WTC11 (cell line): ENCODE measurements around the gene SERPINA9. TPM values are rescaled to one million over a fixed set of nuclear protein-coding genes. Genes with fewer than 3 reads are reported as not detected.

Experiments
- ATAC-seq: fragments of 200-7000 bp; cut with Tn5 transposase; 2 replicates; pipeline ENCODE4 v1.10.0; 2021; ENCODE audit warnings: mild to moderate bottlenecking, moderate library complexity
- CTCF ChIA-PET: fragments of 300-600 bp; sonication (Branson Sonifier 250); formaldehyde crosslinking; loops from one replicate; lab custom pipeline; 2021; ENCODE audit warnings: antibody characterized with exemption; lab: Charles Lee
- POLR2A ChIA-PET: fragments of 350-600 bp; sonication (Branson Sonifier 250); formaldehyde crosslinking; loops from one replicate; lab custom pipeline; 2021; ENCODE audit warnings: antibody characterized with exemption; lab: Charles Lee
- DNase-seq: peaks from one replicate; pipeline ENCODE4 v3.0.0; 2021; ENCODE audit warnings: low spot score
- H3K27ac Mint-ChIP-seq: 2 replicates; pipeline ENCODE4 v1.8.0; 2021; ENCODE audit warnings: mixed read lengths
- H3K27me3 Mint-ChIP-seq: 2 replicates; pipeline ENCODE4 v1.8.0; 2021; ENCODE audit warnings: low read depth, mild to moderate bottlenecking, moderate library complexity, mixed read lengths
- H3K36me3 Mint-ChIP-seq: 2 replicates; pipeline ENCODE4 v1.8.0; 2021; ENCODE audit warnings: mixed read lengths
- H3K4me1 Mint-ChIP-seq: 2 replicates; pipeline ENCODE4 v1.8.0; 2022; ENCODE audit warnings: mixed read lengths
- H3K4me3 Mint-ChIP-seq: 2 replicates; pipeline ENCODE4 v1.8.0; 2021; ENCODE audit warnings: mild to moderate bottlenecking, moderate library complexity, mixed read lengths
- H3K9me3 Mint-ChIP-seq: 2 replicates; pipeline ENCODE4 v1.8.0; 2021; ENCODE audit warnings: mixed read lengths
- CDX4 ChIP-seq: fragments of 250-450 bp; sonication (Bioruptor Pico); IDR thresholded peaks from 2 replicates; pipeline ENCODE4 v1.9.0; 2021; ENCODE audit warnings: moderate library complexity, mild to moderate bottlenecking, inconsistent platforms, borderline replicate concordance
- E2F4 ChIP-seq: sonication (generic); formaldehyde crosslinking; IDR thresholded peaks from 2 replicates; pipeline ENCODE4 v1.8.1; 2022; ENCODE audit warnings: low read depth, mild to moderate bottlenecking, moderate library complexity, missing genetic modification reagents, borderline replicate concordance
- ESRRA ChIP-seq: sonication (generic); formaldehyde crosslinking; IDR thresholded peaks from 2 replicates; pipeline ENCODE4 v1.8.1; 2022; ENCODE audit warnings: mild to moderate bottlenecking, missing genetic modification reagents, borderline replicate concordance
- GRHL2 ChIP-seq: fragments of 250-450 bp; sonication (Bioruptor Pico); IDR thresholded peaks from 2 replicates; pipeline ENCODE4 v1.8.0; 2022; ENCODE audit warnings: mild to moderate bottlenecking, moderate library complexity; ENCODE audit not compliant: insufficient replicate concordance, severe bottlenecking
- IRF2 ChIP-seq: sonication (generic); formaldehyde crosslinking; IDR thresholded peaks from 2 replicates; pipeline ENCODE4 v1.8.0; 2022; ENCODE audit warnings: low read depth, missing genetic modification reagents, borderline replicate concordance
- MYBL2 ChIP-seq: sonication (generic); formaldehyde crosslinking; IDR thresholded peaks from 2 replicates; pipeline ENCODE4 v1.8.1; 2023; ENCODE audit warnings: mild to moderate bottlenecking, moderate library complexity, missing genetic modification reagents
- NR1H2 ChIP-seq: sonication (generic); formaldehyde crosslinking; IDR thresholded peaks from 2 replicates; pipeline ENCODE4 v1.9.0; 2021; ENCODE audit warnings: mild to moderate bottlenecking, moderate library complexity, missing genetic modification reagents
- NR3C1 ChIP-seq: sonication (generic); formaldehyde crosslinking; conservative IDR thresholded peaks from 2 replicates; pipeline ENCODE4 v1.8.1; 2023; ENCODE audit warnings: low read depth, mild to moderate bottlenecking, missing genetic modification reagents
- PRDM15 ChIP-seq: sonication (generic); formaldehyde crosslinking; IDR thresholded peaks from 2 replicates; pipeline ENCODE4 v1.8.0; 2022; ENCODE audit warnings: missing genetic modification reagents
- PRRX2 ChIP-seq: fragments of 250-450 bp; sonication (Bioruptor Pico); IDR thresholded peaks from 2 replicates; pipeline ENCODE4 v1.8.0; 2021; ENCODE audit warnings: mild to moderate bottlenecking
- SMAD4 ChIP-seq: sonication (generic); formaldehyde crosslinking; IDR thresholded peaks from 2 replicates; pipeline ENCODE4 v1.8.0; 2022; ENCODE audit warnings: mild to moderate bottlenecking, missing genetic modification reagents
- SOX15 ChIP-seq: fragments of 250-450 bp; sonication (Bioruptor Pico); IDR thresholded peaks from 2 replicates; pipeline ENCODE4 v1.9.0; 2021; ENCODE audit warnings: mild to moderate bottlenecking
- SP1 ChIP-seq: sonication (generic); formaldehyde crosslinking; conservative IDR thresholded peaks from 2 replicates; pipeline ENCODE4 v1.8.1; 2022; ENCODE audit warnings: missing genetic modification reagents
- TEAD1 ChIP-seq: sonication (generic); formaldehyde crosslinking; IDR thresholded peaks from 2 replicates; pipeline ENCODE4 v1.8.0; 2022; ENCODE audit warnings: mild to moderate bottlenecking, missing genetic modification reagents
- ZNF138 ChIP-seq: sonication (generic); formaldehyde crosslinking; conservative IDR thresholded peaks from 2 replicates; pipeline ENCODE4 v1.8.1; 2022; ENCODE audit warnings: mild to moderate bottlenecking, moderate library complexity, missing genetic modification reagents
- ZNF396 ChIP-seq: fragments of 250-450 bp; sonication (Bioruptor Pico); IDR thresholded peaks from 2 replicates; pipeline ENCODE4 v1.8.0; 2021; ENCODE audit warnings: mild to moderate bottlenecking, moderate library complexity, borderline replicate concordance
- total RNA-seq: library from RNA; stranded (reverse); gene quantifications from 3 replicates; pipeline ENCODE4 v1.2.3, GENCODE V29; 2021
- TF ChIP-seq, protein P1 (sequence below): sonication (generic); formaldehyde crosslinking; IDR thresholded peaks from 2 replicates; pipeline ENCODE4 v1.8.0; 2023; ENCODE audit warnings: mild to moderate bottlenecking, missing genetic modification reagents
- TF ChIP-seq, protein P2 (sequence below): sonication (generic); formaldehyde crosslinking; conservative IDR thresholded peaks from 2 replicates; pipeline ENCODE4 v1.8.1; 2023; ENCODE audit warnings: mild to moderate bottlenecking, low read depth, missing genetic modification reagents, moderate library complexity
- TF ChIP-seq, protein P3 (sequence below): fragments of 250-450 bp; sonication (Bioruptor Pico); IDR thresholded peaks from 2 replicates; pipeline ENCODE4 v1.9.0; 2021; ENCODE audit warnings: mild to moderate bottlenecking
- TF ChIP-seq, protein P4 (sequence below): sonication (generic); formaldehyde crosslinking; IDR thresholded peaks from 2 replicates; pipeline ENCODE4 v1.8.0; 2023; ENCODE audit warnings: missing genetic modification reagents, mild to moderate bottlenecking, borderline replicate concordance

SERPINA9 gene
- total RNA-seq, 1 experiment from 2014 or later, result not detected

GRCh38 chr14:94478420-94478819 lies 2.4 kb upstream of the SERPINA9 start (continued):
- TF ChIP-seq, protein P1, sequence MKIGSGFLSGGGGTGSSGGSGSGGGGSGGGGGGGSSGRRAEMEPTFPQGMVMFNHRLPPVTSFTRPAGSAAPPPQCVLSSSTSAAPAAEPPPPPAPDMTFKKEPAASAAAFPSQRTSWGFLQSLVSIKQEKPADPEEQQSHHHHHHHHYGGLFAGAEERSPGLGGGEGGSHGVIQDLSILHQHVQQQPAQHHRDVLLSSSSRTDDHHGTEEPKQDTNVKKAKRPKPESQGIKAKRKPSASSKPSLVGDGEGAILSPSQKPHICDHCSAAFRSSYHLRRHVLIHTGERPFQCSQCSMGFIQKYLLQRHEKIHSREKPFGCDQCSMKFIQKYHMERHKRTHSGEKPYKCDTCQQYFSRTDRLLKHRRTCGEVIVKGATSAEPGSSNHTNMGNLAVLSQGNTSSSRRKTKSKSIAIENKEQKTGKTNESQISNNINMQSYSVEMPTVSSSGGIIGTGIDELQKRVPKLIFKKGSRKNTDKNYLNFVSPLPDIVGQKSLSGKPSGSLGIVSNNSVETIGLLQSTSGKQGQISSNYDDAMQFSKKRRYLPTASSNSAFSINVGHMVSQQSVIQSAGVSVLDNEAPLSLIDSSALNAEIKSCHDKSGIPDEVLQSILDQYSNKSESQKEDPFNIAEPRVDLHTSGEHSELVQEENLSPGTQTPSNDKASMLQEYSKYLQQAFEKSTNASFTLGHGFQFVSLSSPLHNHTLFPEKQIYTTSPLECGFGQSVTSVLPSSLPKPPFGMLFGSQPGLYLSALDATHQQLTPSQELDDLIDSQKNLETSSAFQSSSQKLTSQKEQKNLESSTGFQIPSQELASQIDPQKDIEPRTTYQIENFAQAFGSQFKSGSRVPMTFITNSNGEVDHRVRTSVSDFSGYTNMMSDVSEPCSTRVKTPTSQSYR, result no peak
- TF ChIP-seq CDX4 (no peak), GRHL2 (CRISPR knock-in tag) (no peak), E2F4 (CRISPR knock-in tag) (no peak), ZNF138 (CRISPR knock-in tag) (no peak), SMAD4 (no peak), NR1H2 (CRISPR knock-in tag) (no peak), PRDM15 (CRISPR knock-in tag) (no peak), IRF2 (CRISPR knock-in tag) (no peak), ESRRA (CRISPR knock-in tag) (no peak), PRRX2 (CRISPR knock-in tag) (no peak), NR3C1 (CRISPR knock-in tag) (no peak)
- TF ChIP-seq, protein P2, sequence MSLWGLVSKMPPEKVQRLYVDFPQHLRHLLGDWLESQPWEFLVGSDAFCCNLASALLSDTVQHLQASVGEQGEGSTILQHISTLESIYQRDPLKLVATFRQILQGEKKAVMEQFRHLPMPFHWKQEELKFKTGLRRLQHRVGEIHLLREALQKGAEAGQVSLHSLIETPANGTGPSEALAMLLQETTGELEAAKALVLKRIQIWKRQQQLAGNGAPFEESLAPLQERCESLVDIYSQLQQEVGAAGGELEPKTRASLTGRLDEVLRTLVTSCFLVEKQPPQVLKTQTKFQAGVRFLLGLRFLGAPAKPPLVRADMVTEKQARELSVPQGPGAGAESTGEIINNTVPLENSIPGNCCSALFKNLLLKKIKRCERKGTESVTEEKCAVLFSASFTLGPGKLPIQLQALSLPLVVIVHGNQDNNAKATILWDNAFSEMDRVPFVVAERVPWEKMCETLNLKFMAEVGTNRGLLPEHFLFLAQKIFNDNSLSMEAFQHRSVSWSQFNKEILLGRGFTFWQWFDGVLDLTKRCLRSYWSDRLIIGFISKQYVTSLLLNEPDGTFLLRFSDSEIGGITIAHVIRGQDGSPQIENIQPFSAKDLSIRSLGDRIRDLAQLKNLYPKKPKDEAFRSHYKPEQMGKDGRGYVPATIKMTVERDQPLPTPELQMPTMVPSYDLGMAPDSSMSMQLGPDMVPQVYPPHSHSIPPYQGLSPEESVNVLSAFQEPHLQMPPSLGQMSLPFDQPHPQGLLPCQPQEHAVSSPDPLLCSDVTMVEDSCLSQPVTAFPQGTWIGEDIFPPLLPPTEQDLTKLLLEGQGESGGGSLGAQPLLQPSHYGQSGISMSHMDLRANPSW (CRISPR knock-in tag), result no peak

- ChIA-PET CTCF (interaction anchor here (1.0 to 6.8 kb wide), 4 partner anchors 12 to 75 kb away, joined by 3 to 61 read pairs (median 9); no protein-coding TSS in a partner anchor), POLR2A (no interaction called here)
- Mint-ChIP-seq H3K4me3 (no peak overlapping the region), H3K27ac (no peak overlapping the region), H3K36me3 (peaks cover 16% of the 10 kb centered on the region), H3K9me3 (peaks cover 24% of the 10 kb centered on the region), H3K27me3 (peaks cover 7% of the 10 kb centered on the region; the same call in 1 of the 2 replicates), H3K4me1 (no peaks in the 10 kb centered on the region)
- ATAC-seq, result peak; percentile 82
- no peak for DNase-seq
- TF ChIP-seq TEAD1 (CRISPR knock-in tag) (no peak), SOX15 (no peak), SP1 (CRISPR knock-in tag) (no peak), MYBL2 (CRISPR knock-in tag) (no peak), SMAD4 (no peak), ZNF396 (no peak)
- TF ChIP-seq, protein P3, sequence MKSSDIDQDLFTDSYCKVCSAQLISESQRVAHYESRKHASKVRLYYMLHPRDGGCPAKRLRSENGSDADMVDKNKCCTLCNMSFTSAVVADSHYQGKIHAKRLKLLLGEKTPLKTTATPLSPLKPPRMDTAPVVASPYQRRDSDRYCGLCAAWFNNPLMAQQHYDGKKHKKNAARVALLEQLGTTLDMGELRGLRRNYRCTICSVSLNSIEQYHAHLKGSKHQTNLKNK (CRISPR knock-in tag), result no peak
- TF ChIP-seq, protein P4, sequence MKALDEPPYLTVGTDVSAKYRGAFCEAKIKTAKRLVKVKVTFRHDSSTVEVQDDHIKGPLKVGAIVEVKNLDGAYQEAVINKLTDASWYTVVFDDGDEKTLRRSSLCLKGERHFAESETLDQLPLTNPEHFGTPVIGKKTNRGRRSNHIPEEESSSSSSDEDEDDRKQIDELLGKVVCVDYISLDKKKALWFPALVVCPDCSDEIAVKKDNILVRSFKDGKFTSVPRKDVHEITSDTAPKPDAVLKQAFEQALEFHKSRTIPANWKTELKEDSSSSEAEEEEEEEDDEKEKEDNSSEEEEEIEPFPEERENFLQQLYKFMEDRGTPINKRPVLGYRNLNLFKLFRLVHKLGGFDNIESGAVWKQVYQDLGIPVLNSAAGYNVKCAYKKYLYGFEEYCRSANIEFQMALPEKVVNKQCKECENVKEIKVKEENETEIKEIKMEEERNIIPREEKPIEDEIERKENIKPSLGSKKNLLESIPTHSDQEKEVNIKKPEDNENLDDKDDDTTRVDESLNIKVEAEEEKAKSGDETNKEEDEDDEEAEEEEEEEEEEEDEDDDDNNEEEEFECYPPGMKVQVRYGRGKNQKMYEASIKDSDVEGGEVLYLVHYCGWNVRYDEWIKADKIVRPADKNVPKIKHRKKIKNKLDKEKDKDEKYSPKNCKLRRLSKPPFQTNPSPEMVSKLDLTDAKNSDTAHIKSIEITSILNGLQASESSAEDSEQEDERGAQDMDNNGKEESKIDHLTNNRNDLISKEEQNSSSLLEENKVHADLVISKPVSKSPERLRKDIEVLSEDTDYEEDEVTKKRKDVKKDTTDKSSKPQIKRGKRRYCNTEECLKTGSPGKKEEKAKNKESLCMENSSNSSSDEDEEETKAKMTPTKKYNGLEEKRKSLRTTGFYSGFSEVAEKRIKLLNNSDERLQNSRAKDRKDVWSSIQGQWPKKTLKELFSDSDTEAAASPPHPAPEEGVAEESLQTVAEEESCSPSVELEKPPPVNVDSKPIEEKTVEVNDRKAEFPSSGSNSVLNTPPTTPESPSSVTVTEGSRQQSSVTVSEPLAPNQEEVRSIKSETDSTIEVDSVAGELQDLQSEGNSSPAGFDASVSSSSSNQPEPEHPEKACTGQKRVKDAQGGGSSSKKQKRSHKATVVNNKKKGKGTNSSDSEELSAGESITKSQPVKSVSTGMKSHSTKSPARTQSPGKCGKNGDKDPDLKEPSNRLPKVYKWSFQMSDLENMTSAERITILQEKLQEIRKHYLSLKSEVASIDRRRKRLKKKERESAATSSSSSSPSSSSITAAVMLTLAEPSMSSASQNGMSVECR (CRISPR knock-in tag), result no peak
These were observed 1.4 kb downstream of the SERPINA9 start for GRCh38 chr14:94474581-94475031.
